Lower leg skin (tissue), 4 donors: ENCODE results near the gene JAK2. TPM values are rescaled to one million over a fixed set of nuclear protein-coding genes. Genes with fewer than 3 reads are reported as not detected.
"Not testable (repeated sequence)": the region's sequence is repeated elsewhere in the genome, so short reads cannot be mapped to it uniquely, and the experiment has no call there.

ENCODE experiments used
- DNase-seq, 2 donors: peaks; one replicate each; pipeline ENCODE4 v3.0.0-alpha.2; 2019; ENCODE audit warnings: low spot score in 2 of 2
- H3K4me3 ChIP-seq: fragments of 200-600 bp; sonication (generic); 2 replicates; pipeline ENCODE4 v1.5.1; 2017; ENCODE audit warnings: mild to moderate bottlenecking, low read depth; ENCODE audit not compliant: poor library complexity, severe bottlenecking
- CTCF ChIP-seq, 3 donors: fragments of 450-650 bp; IDR thresholded peaks; one replicate each; pipeline ENCODE4 v1.5.1; 2016; ENCODE audit warnings: antibody characterized with exemption in 3 of 3, mild to moderate bottlenecking in 3 of 3, moderate library complexity in 2 of 3
- POLR2A ChIP-seq, 2 donors: fragments of 450-650 bp; IDR thresholded peaks; one replicate each; pipeline ENCODE4 v1.6.1; 2016 to 2017; ENCODE audit warnings: antibody characterized with exemption in 2 of 2, mild to moderate bottlenecking in 1 of 2, moderate library complexity in 1 of 2
- WGBS, 2 donors: methylation state at CpG; one replicate each; pipeline ENCODE4 v1.1.5; 2018; 5-methylcytosine and 5-hydroxymethylcytosine counted together
- intact Hi-C: fragments of 100-400 bp; cut with DNase I; formaldehyde crosslinking; loops from one replicate; pipeline ENCODE4 v1.15.0; 2023; ENCODE audit warnings: low total_unique reads
- total RNA-seq, 4 donors: library from RNA; depleted of rRNA; stranded (reverse); fragments of >200 nt; gene quantifications; one replicate each; pipeline ENCODE4 v1.1.0, GENCODE V29; 2016

JAK2 gene
- total RNA-seq, 4 donors from 2014 or later, result 24.1 to 46.2 (median 34.4) TPM

- 64 to 78% methylated on average over 3 of the region's 3 CpGs for WGBS, 2 donors
- intact Hi-C loops, result no loop called here
- DNase-seq, result no peak
Measured at GRCh38 chr9:5099466-5099865, 114.4 kb downstream of the JAK2 start.

GRCh38 chr9:5101127-5101526 is 116.1 kb downstream of the JAK2 start:
- DNase-seq, intact Hi-C loops, H3K4me3 ChIP-seq: not testable (repeated sequence)
- 83 to 93% methylated on average over 1 to 7 of the region's 7 CpGs for WGBS, 2 donors

More at GRCh38 chr9:5099466-5099865, 114.4 kb downstream of the JAK2 start:
- TF ChIP-seq CTCF (IDR thresholded peaks at IDR 0.05) (no peak), POLR2A (IDR thresholded peaks at IDR 0.05) (no peak)
- H3K4me3 ChIP-seq, result no peak overlapping the region

GRCh38 chr9:5106517-5106916 is 121.4 kb downstream of the JAK2 start:
- H3K4me3 ChIP-seq, intact Hi-C loops, DNase-seq: not testable (repeated sequence)
- 92 to 98% methylated on average over 2 of the region's 2 CpGs for WGBS, 2 donors

GRCh38 chr9:5110867-5111681 is 126.0 kb downstream of the JAK2 start:
- intact Hi-C loops, result no loop called here
- H3K4me3 ChIP-seq, result no peak overlapping the region
- 98% methylated on average over 42 to 49 of the region's 50 CpGs for WGBS, 2 donors
- TF ChIP-seq CTCF (IDR thresholded peaks at IDR 0.05) (no peak), POLR2A (IDR thresholded peaks at IDR 0.05) (no peak)
- DNase-seq, result no peak

- WGBS, 2 donors, result 95 to 99% methylated on average over 23 to 28 of the region's 28 CpGs
- H3K4me3 ChIP-seq, result no peak overlapping the region
- TF ChIP-seq CTCF (IDR thresholded peaks at IDR 0.05) (no peak), POLR2A (IDR thresholded peaks at IDR 0.05) (no peak)
- no peak for DNase-seq
- intact Hi-C loops, result no loop called here
Measured at GRCh38 chr9:5111696-5112095, 126.6 kb downstream of the JAK2 start.

GRCh38 chr9:5112109-5112592 is 127.1 kb downstream of the JAK2 start:
- no peak for TF ChIP-seq CTCF (IDR thresholded peaks at IDR 0.05)
- TF ChIP-seq POLR2A (IDR thresholded peaks at IDR 0.05), result no peak
- 95 to 96% methylated on average over 29 to 30 of the region's 30 CpGs for WGBS, 2 donors
- H3K4me3 ChIP-seq, result no peak overlapping the region
- no peak for DNase-seq
- intact Hi-C loops, result no loop called here

- H3K4me3 ChIP-seq, result no peak overlapping the region
- intact Hi-C loops, result no loop called here
- TF ChIP-seq CTCF (IDR thresholded peaks at IDR 0.05) (no peak), POLR2A (IDR thresholded peaks at IDR 0.05) (no peak)
- DNase-seq, result no peak
- WGBS, 2 donors, result 94% methylated on average over 20 of the region's 20 CpGs
Measured at GRCh38 chr9:5112646-5113045, 127.6 kb downstream of the JAK2 start.
